ENCODE data around the gene YWHAB.

GRCh38 chr20:44862286-44862685 is 23.2 kb upstream of the YWHAB start:
- TF ChIP-seq CTCF (IDR thresholded peaks at IDR 0.05): no peak
- no peak for TF ChIP-seq SIN3A (IDR thresholded peaks at IDR 0.05; ENCODE audit: borderline replicate concordance, insufficient read depth, low read depth, low read length)
- no peak for TF ChIP-seq TCF7L2 (IDR thresholded peaks at IDR 0.05; ENCODE audit: low read depth, low read length)
- no peak for TF ChIP-seq POLR2AphosphoS5 (IDR thresholded peaks at IDR 0.05; ENCODE audit: low read depth, low read length)
